ENCODE measurements around the gene SERTAD2. TPM values are rescaled to one million over a fixed set of nuclear protein-coding genes. Genes with fewer than 3 reads are reported as not detected.

Gene SERTAD2
- total RNA-seq, 4 donors from 2014 or later = 19.5 to 54.0 (median 20.8) TPM

- no peaks in the 10 kb centered on the region for H3K9me3 ChIP-seq
- peaks cover 0 to 12% (median 0%) of the 10 kb centered on the region in 3 donors for H3K4me1 ChIP-seq
- H3K4me3 ChIP-seq = no peak overlapping the region
- no peaks in the 10 kb centered on the region for H3K36me3 ChIP-seq
- no peak for TF ChIP-seq POLR2A (IDR thresholded peaks at IDR 0.05)
- TF ChIP-seq, protein P1, sequence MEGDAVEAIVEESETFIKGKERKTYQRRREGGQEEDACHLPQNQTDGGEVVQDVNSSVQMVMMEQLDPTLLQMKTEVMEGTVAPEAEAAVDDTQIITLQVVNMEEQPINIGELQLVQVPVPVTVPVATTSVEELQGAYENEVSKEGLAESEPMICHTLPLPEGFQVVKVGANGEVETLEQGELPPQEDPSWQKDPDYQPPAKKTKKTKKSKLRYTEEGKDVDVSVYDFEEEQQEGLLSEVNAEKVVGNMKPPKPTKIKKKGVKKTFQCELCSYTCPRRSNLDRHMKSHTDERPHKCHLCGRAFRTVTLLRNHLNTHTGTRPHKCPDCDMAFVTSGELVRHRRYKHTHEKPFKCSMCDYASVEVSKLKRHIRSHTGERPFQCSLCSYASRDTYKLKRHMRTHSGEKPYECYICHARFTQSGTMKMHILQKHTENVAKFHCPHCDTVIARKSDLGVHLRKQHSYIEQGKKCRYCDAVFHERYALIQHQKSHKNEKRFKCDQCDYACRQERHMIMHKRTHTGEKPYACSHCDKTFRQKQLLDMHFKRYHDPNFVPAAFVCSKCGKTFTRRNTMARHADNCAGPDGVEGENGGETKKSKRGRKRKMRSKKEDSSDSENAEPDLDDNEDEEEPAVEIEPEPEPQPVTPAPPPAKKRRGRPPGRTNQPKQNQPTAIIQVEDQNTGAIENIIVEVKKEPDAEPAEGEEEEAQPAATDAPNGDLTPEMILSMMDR (IDR thresholded peaks at IDR 0.05) = no peak
- intact Hi-C loops (cut with DNase I) = no loop called here
- H3K27ac ChIP-seq = no peak overlapping the region
- no peaks in the 10 kb centered on the region for H3K27me3 ChIP-seq
- DNase-seq = no peak
- WGBS, 2 donors = 79 to 83% methylated on average over 6 of the region's 6 CpGs
Observed at GRCh38 chr2:64679673-64680425, 26.1 kb upstream of the SERTAD2 start.

- Histone ChIP-seq H3K36me3 (no peaks in the 10 kb centered on the region), H3K4me3 (no peak overlapping the region), H3K27ac (no peak overlapping the region), H3K9me3 (no peaks in the 10 kb centered on the region), H3K27me3 (no peaks in the 10 kb centered on the region), H3K4me1 (peaks cover 0 to 12% (median 0%) of the 10 kb centered on the region in 3 donors)
- intact Hi-C loops (cut with DNase I) = no loop called here
- 45 to 46% methylated on average over 3 of the region's 3 CpGs for WGBS, 2 donors
- no peak for TF ChIP-seq POLR2A (IDR thresholded peaks at IDR 0.05)
- TF ChIP-seq, protein P1 (IDR thresholded peaks at IDR 0.05) = no peak
- no peak for DNase-seq
Observed at GRCh38 chr2:64678771-64679590, 25.3 kb upstream of the SERTAD2 start.

DNA sequence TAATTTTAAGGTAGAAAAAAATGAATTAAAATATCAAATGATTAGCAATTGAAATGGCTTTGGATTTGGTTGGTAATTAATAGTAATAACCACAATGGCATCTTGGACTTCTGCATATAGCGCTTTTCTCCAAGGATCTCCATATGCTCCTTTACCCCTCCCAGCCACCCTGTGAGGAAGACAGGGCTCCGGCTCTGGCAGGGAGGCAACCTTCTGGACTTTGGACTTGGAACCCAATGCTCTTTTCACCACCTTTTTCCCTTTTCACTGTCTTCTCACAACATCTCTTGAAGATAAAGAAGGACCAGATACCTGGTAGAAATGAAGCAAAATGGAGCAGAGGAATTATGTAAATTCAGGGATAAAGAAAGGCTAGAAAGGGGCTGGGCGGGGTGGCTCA lies 23.8 kb upstream of the SERTAD2 start:
- WGBS, 2 donors = 95 to 97% methylated on average over 3 of the region's 3 CpGs
- no peak for DNase-seq
- TF ChIP-seq, protein P1 (IDR thresholded peaks at IDR 0.05) = no peak
- no peak for TF ChIP-seq POLR2A (IDR thresholded peaks at IDR 0.05)
- peaks cover 0 to 17% (median 0%) of the 10 kb centered on the region in 3 donors for H3K4me1 ChIP-seq
- H3K36me3 ChIP-seq = no peaks in the 10 kb centered on the region
- H3K27me3 ChIP-seq = no peaks in the 10 kb centered on the region
- intact Hi-C loops (cut with DNase I) = no loop called here
- H3K9me3 ChIP-seq = no peaks in the 10 kb centered on the region
- H3K27ac ChIP-seq = no peak overlapping the region
- H3K4me3 ChIP-seq = no peak overlapping the region

- no peak overlapping the region for H3K4me3 ChIP-seq
- H3K36me3 ChIP-seq = no peaks in the 10 kb centered on the region
- TF ChIP-seq, protein P1 (IDR thresholded peaks at IDR 0.05) = no peak
- no peak for TF ChIP-seq POLR2A (IDR thresholded peaks at IDR 0.05)
- WGBS, 2 donors = 46% methylated on average over 5 of the region's 5 CpGs
- no peak for DNase-seq
- no peak overlapping the region for H3K27ac ChIP-seq
- H3K27me3 ChIP-seq = no peaks in the 10 kb centered on the region
- intact Hi-C loops (cut with DNase I) = no loop called here
- H3K4me1 ChIP-seq = peaks cover 0 to 18% (median 0%) of the 10 kb centered on the region in 3 donors
- H3K9me3 ChIP-seq = no peaks in the 10 kb centered on the region
Observed at GRCh38 chr2:64675860-64676259, 22.1 kb upstream of the SERTAD2 start.

DNA sequence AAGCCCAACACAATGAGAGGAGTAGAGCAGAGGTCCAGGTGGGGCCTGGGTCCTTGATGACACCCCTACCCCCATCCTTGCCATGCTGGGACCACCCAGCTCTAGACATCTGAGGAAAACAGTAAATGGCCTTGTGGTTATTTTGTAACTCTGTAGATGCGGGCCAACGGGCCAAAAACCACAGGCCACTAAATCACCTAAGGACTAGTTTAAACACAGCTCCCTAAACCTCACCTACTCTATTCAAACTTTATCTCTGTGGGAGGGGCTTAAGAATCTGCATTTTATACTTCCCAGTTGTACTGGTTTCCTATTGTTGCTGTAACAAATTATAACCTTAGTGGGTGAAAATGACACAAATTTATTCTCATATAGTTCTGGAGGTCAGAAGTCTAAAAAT lies 19.0 kb upstream of the SERTAD2 start:
- Histone ChIP-seq H3K4me3 (no peak overlapping the region), H3K36me3 (no peaks in the 10 kb centered on the region), H3K9me3 (no peaks in the 10 kb centered on the region), H3K27me3 (no peaks in the 10 kb centered on the region), H3K4me1 (peaks cover 0 to 6% (median 0%) of the 10 kb centered on the region in 3 donors), H3K27ac (no peak overlapping the region)
- 17 to 31% methylated on average over 2 of the region's 2 CpGs for WGBS, 2 donors
- no peak for DNase-seq
- TF ChIP-seq POLR2A (IDR thresholded peaks at IDR 0.05) = no peak
- TF ChIP-seq, protein P1 (IDR thresholded peaks at IDR 0.05) = no peak
- intact Hi-C loops (cut with DNase I) = no loop called here
